Mesenchymal stem cell (in vitro differentiated cells and primary cell): ENCODE results near the gene CRYL1.

Source experiments
- DNase-seq: peaks from one replicate; pipeline ENCODE4 v3.0.0-alpha.2; 2013
- H2AFZ ChIP-seq: one replicate; pipeline ENCODE4 v1.6.1; 2013; ENCODE audit warnings: low read depth, mild to moderate bottlenecking, control low read depth, inconsistent platforms, low read length, moderate library complexity
- H2AK5ac ChIP-seq: 2 replicates; pipeline ENCODE4 v1.6.1; 2013; ENCODE audit warnings: low read length, moderate library complexity, mild to moderate bottlenecking, inconsistent platforms; ENCODE audit not compliant: severe bottlenecking
- H2BK120ac ChIP-seq: one replicate; pipeline ENCODE4 v1.6.1; 2013; ENCODE audit warnings: low read depth, mild to moderate bottlenecking, inconsistent platforms, low read length, moderate library complexity
- H2BK12ac ChIP-seq, 2 experiments: one replicate each; pipeline ENCODE4 v1.6.1; 2013; ENCODE audit warnings: inconsistent platforms in 2 of 2, low read length in 2 of 2, mild to moderate bottlenecking in 2 of 2, moderate library complexity in 2 of 2, control low read depth in 1 of 2
- H2BK15ac ChIP-seq: one replicate; pipeline ENCODE4 v1.6.1; 2013; ENCODE audit warnings: mild to moderate bottlenecking, low read depth, inconsistent platforms; ENCODE audit not compliant: poor library complexity, severe bottlenecking
- H2BK5ac ChIP-seq: 2 replicates; pipeline ENCODE4 v1.6.1; 2013; ENCODE audit warnings: low read depth, mild to moderate bottlenecking, low read length, control low read depth, inconsistent platforms; ENCODE audit not compliant: poor library complexity, severe bottlenecking
- H3K14ac ChIP-seq, 2 experiments: one replicate each; pipeline ENCODE4 v1.6.1; 2013; ENCODE audit warnings: inconsistent platforms in 2 of 2, low read length in 2 of 2, control low read depth in 1 of 2, mild to moderate bottlenecking in 1 of 2, moderate library complexity in 1 of 2
- H3K18ac ChIP-seq, 2 experiments: one replicate each; pipeline ENCODE4 v1.6.1; 2013; ENCODE audit warnings: inconsistent platforms in 2 of 2, low read length in 2 of 2, control low read depth in 1 of 2, low read depth in 1 of 2, mild to moderate bottlenecking in 1 of 2
- H3K23ac ChIP-seq, 2 experiments: one replicate each; pipeline ENCODE4 v1.6.1; 2013; ENCODE audit warnings: inconsistent platforms in 2 of 2, low read length in 2 of 2, mild to moderate bottlenecking in 2 of 2, moderate library complexity in 2 of 2, control low read depth in 1 of 2
- H3K27ac ChIP-seq: 2 replicates; pipeline ENCODE4 v1.5.1; 2013; ENCODE audit warnings: mild to moderate bottlenecking, moderate library complexity, low read length, control low read depth, inconsistent platforms; ENCODE audit not compliant: poor library complexity, severe bottlenecking
- H3K27me3 ChIP-seq, 2 experiments: 2 replicates each; pipeline versions ENCODE4 v1.6.1 to v1.7.0; 2013; ENCODE audit warnings: low read length in 2 of 2, mild to moderate bottlenecking in 2 of 2, moderate library complexity in 2 of 2, control low read depth in 1 of 2, inconsistent platforms in 1 of 2; ENCODE audit not compliant: control insufficient read depth in 1 of 2, insufficient read depth in 1 of 2
- H3K36me3 ChIP-seq, 2 experiments: 2 replicates each; pipeline versions ENCODE4 v1.6.1 to v1.7.0; 2013; ENCODE audit warnings: low read length in 2 of 2, control low read depth in 1 of 2, inconsistent platforms in 1 of 2, low read depth in 1 of 2, mild to moderate bottlenecking in 1 of 2; ENCODE audit not compliant: insufficient read depth in 2 of 2, control insufficient read depth in 1 of 2
- H3K4ac ChIP-seq, 2 experiments: one replicate each; pipeline ENCODE4 v1.6.1; 2013; ENCODE audit warnings: inconsistent platforms in 2 of 2, low read length in 2 of 2, mild to moderate bottlenecking in 2 of 2, moderate library complexity in 2 of 2, control low read depth in 1 of 2, low read depth in 1 of 2
- H3K4me1 ChIP-seq: 2 replicates; pipeline ENCODE4 v1.6.1; 2013; ENCODE audit warnings: low read depth, low read length, control low read depth; ENCODE audit not compliant: control insufficient read depth, insufficient read depth
- H3K4me2 ChIP-seq: 2 replicates; pipeline ENCODE4 v1.6.1; 2013; ENCODE audit warnings: low read length, mild to moderate bottlenecking, inconsistent platforms; ENCODE audit not compliant: poor library complexity, severe bottlenecking
- H3K4me3 ChIP-seq, 2 experiments: 2 replicates each; pipeline versions ENCODE4 v1.5.1 to v1.7.0; 2013; ENCODE audit warnings: low read length in 2 of 2, mild to moderate bottlenecking in 2 of 2, control low read depth in 1 of 2, low read depth in 1 of 2; ENCODE audit not compliant: insufficient read depth in 1 of 2
- H3K79me1 ChIP-seq: replicated peaks from 2 replicates; pipeline ENCODE4 v1.6.1; 2013; ENCODE audit warnings: mild to moderate bottlenecking, control low read depth, low read length, inconsistent platforms; ENCODE audit not compliant: poor library complexity, severe bottlenecking
- H3K9ac ChIP-seq: 2 replicates; pipeline ENCODE4 v1.7.0; 2013; ENCODE audit warnings: mild to moderate bottlenecking, low read length, moderate library complexity
- H3K9me3 ChIP-seq: 2 replicates; pipeline ENCODE4 v1.7.0; 2013; ENCODE audit warnings: mild to moderate bottlenecking, low read length; ENCODE audit not compliant: control insufficient read depth
- H4K8ac ChIP-seq: one replicate; pipeline ENCODE4 v1.6.1; 2013; ENCODE audit warnings: inconsistent platforms, mild to moderate bottlenecking, low read length, moderate library complexity
- H4K91ac ChIP-seq: one replicate; pipeline ENCODE4 v1.6.1; 2013; ENCODE audit warnings: mild to moderate bottlenecking, low read length, inconsistent platforms
- WGBS: methylation state at CpG from one replicate; pipeline ENCODE4 v1.1.7; 2013; ENCODE audit warnings: mixed read lengths; 5-methylcytosine and 5-hydroxymethylcytosine counted together

CRYL1 gene

GRCh38 chr13:20424559-20424852 lies 101.2 kb downstream of the CRYL1 start:
- Histone ChIP-seq H3K4me3 (no peak overlapping the region), H3K79me1 (no peaks in the 10 kb centered on the region), H4K8ac (no peak overlapping the region), H3K9ac (no peak overlapping the region), H3K4ac (no peak overlapping the region), H3K14ac (no peak overlapping the region), H2BK5ac (peak overlapping the region; percentile 3), H2BK120ac (no peak overlapping the region), H2BK15ac (no peak overlapping the region), H2AK5ac (peak overlapping the region; percentile 77), H3K18ac (no peak overlapping the region), H2AFZ (no peak overlapping the region), H2BK12ac (no peak overlapping the region), H3K36me3 (no peaks in the 10 kb centered on the region), H3K4me1 (peaks cover 24% of the 10 kb centered on the region), H3K27me3 (no peaks in the 10 kb centered on the region), H3K23ac (no peak overlapping the region), H4K91ac (no peak overlapping the region), H3K9me3 (no peaks in the 10 kb centered on the region), H3K4me2 (no peak overlapping the region), H3K27ac (peak overlapping the region; percentile 64)
- DNase-seq, result no peak
- 75% methylated on average over 8 of the region's 8 CpGs for WGBS

- H3K4ac ChIP-seq, result no peak overlapping the region
- H3K14ac ChIP-seq, result no peak overlapping the region
- peak overlapping the region; percentile 4 for H2AK5ac ChIP-seq
- H3K79me1 ChIP-seq, result no peaks in the 10 kb centered on the region
- no peaks in the 10 kb centered on the region for H3K9me3 ChIP-seq
- H2BK12ac ChIP-seq, result no peak overlapping the region
- WGBS, result 62% methylated on average over 3 of the region's 4 CpGs
- H3K27me3 ChIP-seq, result no peaks in the 10 kb centered on the region
- no peak overlapping the region for H3K4me2 ChIP-seq
- no peak overlapping the region for H3K9ac ChIP-seq
- peaks cover 24% of the 10 kb centered on the region for H3K4me1 ChIP-seq
- H3K4me3 ChIP-seq, result no peak overlapping the region
- H3K23ac ChIP-seq, result no peak overlapping the region
- H3K18ac ChIP-seq, result no peak overlapping the region
- no peak overlapping the region for H2BK5ac ChIP-seq
- no peak overlapping the region for H2BK15ac ChIP-seq
- no peak overlapping the region for H2AFZ ChIP-seq
- H4K91ac ChIP-seq, result no peak overlapping the region
- no peak overlapping the region for H4K8ac ChIP-seq
- DNase-seq, result no peak
- no peaks in the 10 kb centered on the region for H3K36me3 ChIP-seq
- H3K27ac ChIP-seq, result no peak overlapping the region
- no peak overlapping the region for H2BK120ac ChIP-seq
These were observed 103.3 kb downstream of the CRYL1 start for GRCh38 chr13:20422362-20422761.

- no peak overlapping the region for H2AK5ac ChIP-seq
- no peak overlapping the region for H2BK12ac ChIP-seq
- H3K4me3 ChIP-seq, result no peak overlapping the region
- no peak for DNase-seq
- no peak overlapping the region for H3K23ac ChIP-seq
- no peak overlapping the region for H2BK5ac ChIP-seq
- WGBS, result 92% methylated on average over 3 of the region's 6 CpGs
- no peak overlapping the region for H4K8ac ChIP-seq
- H3K4ac ChIP-seq, result no peak overlapping the region
- no peak overlapping the region for H4K91ac ChIP-seq
- H3K79me1 ChIP-seq, result no peaks in the 10 kb centered on the region
- H3K9me3 ChIP-seq, result no peaks in the 10 kb centered on the region
- H3K27ac ChIP-seq, result no peak overlapping the region
- peaks cover 27% of the 10 kb centered on the region for H3K4me1 ChIP-seq
- no peaks in the 10 kb centered on the region for H3K36me3 ChIP-seq
- no peak overlapping the region for H2AFZ ChIP-seq
- H3K18ac ChIP-seq, result no peak overlapping the region
- H2BK120ac ChIP-seq, result no peak overlapping the region
- no peaks in the 10 kb centered on the region for H3K27me3 ChIP-seq
- no peak overlapping the region for H3K9ac ChIP-seq
- no peak overlapping the region for H3K4me2 ChIP-seq
- no peak overlapping the region for H2BK15ac ChIP-seq
- no peak overlapping the region for H3K14ac ChIP-seq
These were observed 104.7 kb downstream of the CRYL1 start for GRCh38 chr13:20420938-20421337.

GRCh38 chr13:20418953-20419352 lies 106.7 kb downstream of the CRYL1 start:
- H3K27me3 ChIP-seq, result no peaks in the 10 kb centered on the region
- no peak overlapping the region for H2AFZ ChIP-seq
- no peak overlapping the region for H3K23ac ChIP-seq
- peaks cover 13% of the 10 kb centered on the region for H3K4me1 ChIP-seq
- H4K8ac ChIP-seq, result no peak overlapping the region
- no peak overlapping the region for H3K4ac ChIP-seq
- H2BK12ac ChIP-seq, result peak overlapping the region in 1 of 2 experiments; percentile 25
- H3K18ac ChIP-seq, result no peak overlapping the region
- no peaks in the 10 kb centered on the region for H3K9me3 ChIP-seq
- H2BK120ac ChIP-seq, result no peak overlapping the region
- no peak for DNase-seq
- peaks cover 0 to 4% of the 10 kb centered on the region in 2 experiments for H3K36me3 ChIP-seq
- no peak overlapping the region for H3K4me2 ChIP-seq
- 98% methylated on average over 6 of the region's 7 CpGs for WGBS
- peak overlapping the region; percentile 96 for H3K27ac ChIP-seq
- H3K79me1 ChIP-seq, result no peaks in the 10 kb centered on the region
- H3K9ac ChIP-seq, result no peak overlapping the region
- H2AK5ac ChIP-seq, result peak overlapping the region; percentile 100
- no peak overlapping the region for H2BK15ac ChIP-seq
- peak overlapping the region; percentile 24 for H2BK5ac ChIP-seq
- no peak overlapping the region for H3K4me3 ChIP-seq
- H4K91ac ChIP-seq, result peak overlapping the region; percentile 53
- no peak overlapping the region for H3K14ac ChIP-seq
